HEK293 (cell line): ENCODE data around the gene RASA2.

Experiments
- CTCF ChIA-PET: fragments of 350-600 bp; formaldehyde crosslinking; extraction: SDS; loops from one replicate; lab custom pipeline; 2021; ENCODE audit warnings: antibody characterized with exemption; lab: Yijun Ruan, JAX
- POLR2A ChIA-PET: fragments of 300-600 bp; formaldehyde crosslinking; extraction: SDS; loops from one replicate; lab custom pipeline; 2020; ENCODE audit warnings: antibody characterized with exemption, inconsistent platforms; lab: Yijun Ruan, JAX
- H3K27ac ChIP-seq: fragments of 200-500 bp; sonication (Bioruptor generic); 2 replicates; pipeline ENCODE4 v1.5.1; 2014; ENCODE audit warnings: low read depth, low read length, control low read depth, inconsistent platforms; ENCODE audit errors: extremely low read depth
- H3K36me3 ChIP-seq, 2 experiments: fragments of 200-500 bp in 1 of 2; sonication (Bioruptor generic) in 1 of 2; 1 replicate in 1 of 2; 2 replicates in 1 of 2; pipeline ENCODE4 v1.5.1; 2014 to 2017; ENCODE audit warnings: inconsistent platforms in 2 of 2, low read length in 2 of 2; ENCODE audit not compliant: control insufficient read depth in 2 of 2, insufficient read depth in 1 of 2
- H3K4me1 ChIP-seq: fragments of 200-500 bp; sonication (Bioruptor generic); 2 replicates; pipeline ENCODE4 v1.5.1; 2014; ENCODE audit warnings: mild to moderate bottlenecking, low read length, inconsistent platforms; ENCODE audit not compliant: control insufficient read depth, insufficient read depth
- H3K4me3 ChIP-seq: 2 replicates; pipeline ENCODE4 v1.5.1; 2011; ENCODE audit warnings: low read depth, mild to moderate bottlenecking, control low read depth, low read length, moderate library complexity
- H3K9me3 ChIP-seq: fragments of 200-500 bp; sonication (Bioruptor generic); 2 replicates; pipeline ENCODE4 v1.5.1; 2014; ENCODE audit warnings: low read depth, low read length, inconsistent platforms; ENCODE audit not compliant: control insufficient read depth, insufficient read depth
- GLIS2 ChIP-seq: fragments of 450-650 bp; formaldehyde crosslinking; IDR thresholded peaks from 2 replicates; pipeline ENCODE4 v1.5.1; 2016; ENCODE audit warnings: missing biosample characterization, missing genetic modification characterization
- HOXC10 ChIP-seq: sonication (generic); formaldehyde crosslinking; IDR thresholded peaks from 2 replicates; pipeline ENCODE4 v1.8.1; 2023; ENCODE audit warnings: mild to moderate bottlenecking, missing genetic modification reagents
- SP3 ChIP-seq: fragments of 450-650 bp; formaldehyde crosslinking; IDR thresholded peaks from 2 replicates; pipeline ENCODE4 v1.5.1; 2016; ENCODE audit warnings: missing biosample characterization, missing genetic modification characterization
- ZBTB8A ChIP-seq: fragments of 450-650 bp; formaldehyde crosslinking; IDR thresholded peaks from 2 replicates; pipeline ENCODE4 v1.5.1; 2016; ENCODE audit warnings: missing biosample characterization, missing genetic modification characterization
- ZEB2 ChIP-seq: fragments of 450-650 bp; formaldehyde crosslinking; IDR thresholded peaks from 2 replicates; pipeline ENCODE4 v1.5.1; 2016; ENCODE audit warnings: missing biosample characterization, missing genetic modification characterization
- ZNF10 ChIP-seq: fragments of 450-650 bp; formaldehyde crosslinking; IDR thresholded peaks from 2 replicates; pipeline ENCODE4 v1.5.1; 2017; ENCODE audit warnings: missing biosample characterization, missing genetic modification characterization
- ZNF121 ChIP-seq: fragments of 450-650 bp; formaldehyde crosslinking; IDR thresholded peaks from 2 replicates; pipeline ENCODE4 v1.5.1; 2016; ENCODE audit warnings: missing biosample characterization, missing genetic modification characterization
- ZNF174 ChIP-seq: fragments of 450-650 bp; formaldehyde crosslinking; IDR thresholded peaks from 2 replicates; pipeline ENCODE4 v1.5.0; 2017; ENCODE audit warnings: missing biosample characterization, mild to moderate bottlenecking, missing genetic modification characterization
- ZNF175 ChIP-seq: fragments of 450-650 bp; formaldehyde crosslinking; IDR thresholded peaks from 2 replicates; pipeline ENCODE4 v1.5.1; 2016; ENCODE audit warnings: missing biosample characterization, missing genetic modification characterization
- ZNF2 ChIP-seq: fragments of 450-650 bp; formaldehyde crosslinking; IDR thresholded peaks from 2 replicates; pipeline ENCODE4 v1.5.1; 2016; ENCODE audit warnings: missing biosample characterization, missing genetic modification characterization
- ZNF366 ChIP-seq: fragments of 450-650 bp; formaldehyde crosslinking; conservative IDR thresholded peaks from 2 replicates; pipeline ENCODE4 v1.5.1; 2016; ENCODE audit warnings: missing biosample characterization, missing genetic modification characterization
- ZNF398 ChIP-seq: fragments of 450-650 bp; formaldehyde crosslinking; IDR thresholded peaks from 2 replicates; pipeline ENCODE4 v1.5.1; 2017; ENCODE audit warnings: missing biosample characterization, missing genetic modification characterization
- ZNF580 ChIP-seq: fragments of 450-650 bp; formaldehyde crosslinking; IDR thresholded peaks from 2 replicates; pipeline ENCODE4 v1.5.1; 2016; ENCODE audit warnings: missing biosample characterization, missing genetic modification characterization
- ZNF776 ChIP-seq: fragments of 450-650 bp; formaldehyde crosslinking; IDR thresholded peaks from 2 replicates; pipeline ENCODE4 v1.5.0; 2017; ENCODE audit warnings: missing biosample characterization, missing genetic modification characterization, borderline replicate concordance
- ZNF785 ChIP-seq: fragments of 450-650 bp; formaldehyde crosslinking; IDR thresholded peaks from 2 replicates; pipeline ENCODE4 v1.5.1; 2016; ENCODE audit warnings: missing biosample characterization, missing genetic modification characterization

Gene RASA2

DNA sequence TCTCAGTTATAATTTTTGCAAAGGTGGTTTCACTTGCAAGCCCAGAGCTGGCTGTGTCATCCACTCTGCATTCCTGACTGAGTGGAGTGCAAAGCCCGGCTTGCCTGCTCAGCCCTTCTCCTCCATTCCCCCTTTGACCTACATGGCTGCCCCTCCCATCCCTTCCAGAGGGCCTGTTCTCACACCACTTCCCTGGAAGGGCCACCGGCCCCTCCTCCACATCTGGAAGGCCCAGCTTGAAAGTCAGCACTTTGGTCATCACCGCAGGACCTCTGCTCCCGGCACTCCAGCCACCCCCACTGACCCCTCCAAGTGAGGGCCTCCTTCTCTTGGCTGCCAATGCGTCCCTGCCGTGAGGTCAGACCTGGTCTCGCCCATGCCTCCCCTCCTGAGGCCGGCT is 177.2 kb downstream of the RASA2 start:
- ChIA-PET CTCF (no interaction called here), POLR2A (no interaction called here)
- TF ChIP-seq ZNF366 (tag by site-specific recombination) (no peak), ZEB2 (tag by site-specific recombination) (no peak), ZNF776 (tag by site-specific recombination) (no peak), GLIS2 (no peak), ZNF175 (tag by site-specific recombination) (no peak), ZNF174 (tag by site-specific recombination) (no peak), HOXC10 (no peak), ZNF121 (tag by site-specific recombination) (no peak), ZNF10 (tag by site-specific recombination) (no peak), ZBTB8A (tag by site-specific recombination) (no peak), ZNF580 (tag by site-specific recombination) (no peak), SP3 (no peak), ZNF2 (tag by site-specific recombination) (no peak), ZNF785 (no peak), ZNF398 (no peak)
- Histone ChIP-seq H3K27ac (no peak overlapping the region), H3K9me3 (no peaks in the 10 kb centered on the region), H3K4me1 (no peaks in the 10 kb centered on the region), H3K4me3 (no peak overlapping the region), H3K36me3 (no peaks in the 10 kb centered on the region)
